Dedifferentiated amniotic fluid mesenchymal stem cell (primary cell): ENCODE data around the gene MAT1A.

Experiments
- DNase-seq: peaks from one replicate; pipeline ENCODE4 v3.0.0-alpha.2; 2016; ENCODE audit errors: extremely low spot score

MAT1A gene

DNA sequence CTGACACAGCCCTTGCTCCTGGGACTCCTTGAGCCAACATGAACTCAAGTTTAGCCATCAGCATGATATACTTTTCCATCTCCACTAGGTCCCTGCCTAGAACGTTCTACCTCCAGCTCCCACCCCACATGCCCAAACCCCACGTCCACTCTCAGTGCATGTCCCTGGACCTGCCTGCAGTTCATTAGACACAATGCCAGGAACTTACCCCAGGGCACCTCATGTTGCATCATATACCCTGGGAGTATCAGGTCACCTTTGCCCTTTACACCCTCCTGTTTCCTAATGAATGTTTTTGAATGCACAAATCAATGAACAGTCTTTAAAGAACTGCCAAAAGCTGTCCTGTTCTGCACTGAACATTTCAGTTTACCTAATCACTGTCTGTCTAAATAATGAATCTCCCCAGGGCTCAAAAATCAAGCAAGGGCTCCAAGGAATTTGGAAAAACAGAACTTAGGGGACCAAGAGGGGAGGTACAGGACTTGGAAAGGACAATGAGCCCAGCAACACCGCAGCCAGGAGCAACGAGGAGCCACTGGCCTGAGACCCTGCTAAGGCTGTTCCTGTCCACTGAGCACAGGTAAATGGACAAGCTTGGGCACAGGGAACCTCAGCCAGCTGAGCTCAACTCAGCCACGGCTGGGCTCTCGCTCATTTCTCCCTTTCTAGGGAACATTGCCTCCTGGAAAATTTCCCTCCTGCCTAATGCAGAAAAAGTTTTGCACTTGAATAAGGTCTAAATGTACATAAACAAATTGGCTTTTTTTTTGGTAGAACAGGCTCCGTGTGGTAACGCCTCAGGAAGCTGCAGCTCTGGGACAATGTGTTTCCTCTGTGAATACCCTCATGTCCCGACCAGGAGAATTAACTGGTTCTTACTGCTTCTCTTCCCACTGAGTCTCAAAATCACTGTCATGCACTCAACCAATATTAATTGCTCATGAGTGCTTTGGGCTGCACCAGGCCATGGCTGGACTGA is 7.4 kb downstream of the MAT1A start:
- no peak for DNase-seq

DNA sequence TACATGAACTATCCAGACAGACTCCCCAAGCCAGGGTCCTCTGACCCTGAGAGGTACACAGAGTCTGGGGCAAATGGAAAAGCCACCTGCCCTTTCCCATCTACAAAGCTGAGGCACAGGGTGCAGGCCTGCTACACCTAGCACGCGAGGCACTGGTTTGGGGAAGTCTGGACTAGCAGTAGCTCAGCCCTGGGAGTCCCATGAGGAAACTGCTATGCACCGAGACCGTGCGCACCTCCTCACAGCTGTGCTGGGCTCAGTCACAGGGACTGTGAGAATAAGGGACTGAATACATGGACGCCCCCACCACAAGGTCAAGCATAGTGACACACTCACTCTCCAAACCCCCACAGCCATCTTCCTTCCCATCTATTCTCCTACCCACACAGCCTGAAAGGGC is 8.2 kb downstream of the MAT1A start:
- DNase-seq = no peak

DNA sequence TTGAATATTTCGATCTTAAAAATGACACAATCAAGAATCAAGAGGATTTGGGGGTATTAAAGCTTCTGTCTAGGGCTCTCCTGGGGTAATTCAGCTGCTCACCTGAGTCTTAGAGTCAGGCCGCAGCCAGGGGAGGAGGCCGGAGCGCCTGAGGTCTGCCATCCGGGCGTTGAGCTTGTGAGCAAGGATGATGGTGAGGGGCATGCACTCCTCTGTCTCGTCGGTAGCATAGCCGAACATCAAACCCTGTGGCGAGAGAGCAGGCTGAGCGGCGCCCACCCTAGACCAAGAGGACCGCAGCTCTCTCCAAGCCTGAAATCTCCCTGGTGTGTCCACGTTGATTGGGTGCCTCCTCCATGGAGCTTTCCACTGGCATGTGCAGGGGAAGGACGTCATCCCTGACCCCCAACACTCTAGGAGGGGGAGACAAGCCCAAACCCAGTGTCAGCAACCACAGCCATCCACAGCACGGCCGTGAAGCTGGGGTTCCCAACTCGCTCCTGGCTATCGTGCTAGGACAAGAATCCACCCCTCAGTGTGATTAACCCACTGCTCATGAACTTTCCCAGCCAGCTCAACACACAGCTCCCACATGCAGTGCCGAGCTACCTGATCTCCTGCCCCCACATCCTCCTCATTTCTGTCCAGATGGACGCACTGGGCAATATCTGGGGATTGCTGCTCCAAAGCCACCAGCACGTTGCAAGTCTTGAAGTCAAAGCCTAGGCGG is 9.2 kb downstream of the MAT1A start:
- no peak for DNase-seq

DNA sequence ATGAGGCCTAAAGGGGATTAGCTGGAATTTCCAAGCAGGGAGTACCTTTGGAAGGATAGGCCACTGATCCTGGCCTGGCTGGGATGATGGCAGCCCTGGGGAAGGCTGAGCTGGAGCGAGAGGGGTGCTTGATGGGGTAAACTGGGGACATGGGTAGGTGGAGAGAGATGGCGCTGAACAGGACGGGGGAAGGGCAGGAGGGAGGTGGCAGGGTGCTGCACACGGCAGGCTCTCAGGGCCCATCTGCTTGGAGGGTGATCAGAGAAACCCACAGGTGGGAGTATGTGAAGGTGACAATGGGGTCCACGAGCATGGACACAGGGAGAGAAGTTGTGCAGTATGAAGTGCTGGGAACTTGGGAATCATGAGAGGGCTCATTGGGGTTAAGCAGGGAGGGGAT is 10.3 kb downstream of the MAT1A start:
- no peak for DNase-seq

DNA sequence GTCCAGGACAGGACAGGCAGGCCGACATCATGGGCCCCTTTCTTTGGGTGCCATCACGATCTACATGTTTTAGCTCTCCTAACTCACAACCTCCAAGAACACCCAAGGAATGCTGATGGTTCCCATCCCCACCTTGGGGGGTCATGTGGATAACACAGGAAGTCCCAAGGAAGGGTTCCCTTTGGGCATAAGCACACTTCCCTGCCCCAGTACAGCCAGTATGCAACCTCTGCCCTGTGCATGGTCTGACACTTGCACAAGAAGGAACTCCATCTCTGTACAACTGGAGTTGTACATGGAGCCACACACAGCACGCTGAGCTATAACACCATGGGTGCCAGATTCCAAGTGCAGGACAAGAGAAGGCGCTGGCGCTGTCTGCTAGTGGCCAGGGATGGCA is 11.0 kb downstream of the MAT1A start:
- no peak for DNase-seq

DNA sequence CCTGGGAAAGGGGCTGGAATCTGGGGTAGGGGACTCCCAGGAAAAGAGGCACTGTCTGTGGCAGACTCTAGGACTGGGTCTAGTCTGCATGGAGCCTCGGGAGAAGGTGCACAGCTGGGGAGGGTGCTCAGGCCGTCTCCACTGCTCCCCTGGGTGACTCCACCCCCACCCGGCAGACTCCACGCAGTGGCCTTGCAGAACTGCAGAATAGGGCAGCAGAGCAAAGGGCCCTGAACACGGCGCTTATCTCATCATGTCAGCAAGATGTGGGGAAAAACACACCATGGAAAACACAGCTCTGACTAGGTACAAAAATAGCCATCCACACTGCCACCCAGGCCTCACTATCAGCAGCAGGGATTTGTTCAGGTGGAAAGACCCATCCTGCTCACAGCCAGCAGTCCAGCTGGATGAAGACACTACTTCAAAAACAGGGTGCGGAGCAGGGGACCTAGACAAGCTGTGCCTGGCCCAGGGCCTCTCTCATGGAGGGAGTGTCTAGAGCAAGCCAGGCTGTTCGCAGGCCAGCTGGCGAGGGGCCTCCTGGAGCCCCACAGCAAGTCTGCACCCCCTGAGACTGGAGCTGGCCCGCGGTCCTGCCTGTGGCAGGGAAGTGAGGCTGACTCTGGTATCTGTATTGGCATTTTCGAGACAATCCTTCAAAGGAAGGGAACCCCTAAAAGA is 11.7 kb downstream of the MAT1A start:
- no peak for DNase-seq

DNA sequence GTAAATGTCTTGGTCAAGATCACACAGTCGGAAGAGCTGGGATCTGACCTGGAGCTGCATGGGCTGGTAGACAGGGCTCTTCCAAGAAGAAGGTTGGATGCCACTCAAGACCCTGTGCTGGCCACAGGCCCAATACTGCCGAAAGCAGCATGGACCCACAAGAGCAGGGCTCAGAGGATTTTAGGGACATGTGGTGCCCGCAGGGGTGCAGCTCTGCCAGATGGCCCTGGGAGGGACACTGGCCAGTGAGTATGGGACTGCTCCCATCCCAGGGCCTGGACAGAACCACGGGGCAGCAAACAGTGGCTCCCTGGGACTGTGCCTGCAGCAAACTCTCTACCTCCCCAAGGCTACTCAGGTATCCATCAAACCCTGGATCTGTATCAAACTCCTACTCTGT is 12.4 kb downstream of the MAT1A start:
- DNase-seq = no peak

DNA sequence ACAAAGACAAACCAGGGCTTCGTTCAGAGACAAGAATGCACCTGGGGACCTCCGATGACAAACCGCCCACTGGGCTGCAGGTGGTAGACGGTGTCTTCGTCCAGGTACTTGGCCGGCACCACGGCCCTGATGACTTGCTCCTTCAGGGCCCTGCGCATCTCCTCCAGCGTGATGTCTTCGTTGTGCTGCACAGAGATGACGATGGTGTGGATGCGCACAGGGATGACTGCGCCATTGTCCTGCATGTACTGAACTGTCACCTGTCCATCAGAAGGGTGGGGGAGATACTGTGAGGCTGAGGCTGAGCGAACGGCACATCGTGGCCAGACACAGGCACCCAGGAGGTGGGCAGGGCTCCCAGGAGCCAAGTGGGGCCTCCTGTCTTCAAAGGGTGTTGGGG is 13.1 kb downstream of the MAT1A start:
- DNase-seq = no peak

DNA sequence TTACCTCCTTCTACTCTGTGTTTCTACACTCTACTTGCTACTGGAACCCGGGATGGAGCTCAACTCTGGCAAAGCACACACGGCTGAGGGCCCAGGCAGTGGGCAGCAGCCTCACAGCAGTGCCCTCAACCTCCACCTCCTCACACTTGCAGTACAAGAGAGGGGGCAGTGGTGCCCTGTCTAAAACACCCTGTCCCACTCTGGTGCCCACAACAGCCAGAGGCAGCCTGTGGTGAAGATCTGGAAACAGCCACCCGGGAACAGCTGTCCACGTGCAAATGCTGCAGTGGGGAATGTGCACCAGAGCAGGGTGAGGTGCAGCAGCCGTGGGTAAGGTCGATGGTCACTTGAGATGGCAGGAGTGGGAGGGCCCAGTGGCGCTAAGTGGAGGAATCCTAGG is 13.7 kb downstream of the MAT1A start:
- DNase-seq = no peak

DNA sequence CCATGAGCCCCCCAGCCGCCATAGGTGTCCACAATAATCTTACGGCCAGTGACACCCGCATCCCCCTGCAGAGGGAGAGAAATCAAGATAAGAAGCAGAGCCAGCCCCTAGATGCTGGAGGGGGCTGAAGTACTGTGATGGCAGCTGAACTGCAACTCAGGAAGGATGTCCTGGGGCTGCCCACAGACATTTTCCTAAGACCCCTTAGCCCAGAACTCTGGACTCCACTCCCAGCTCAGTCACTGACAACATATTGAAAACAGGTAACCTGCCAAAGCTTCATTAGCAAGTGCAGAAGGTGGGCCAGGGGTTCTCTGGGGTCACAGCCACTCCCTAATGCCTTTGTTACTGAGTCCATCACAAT is 14.3 kb downstream of the MAT1A start:
- DNase-seq = no peak

DNA sequence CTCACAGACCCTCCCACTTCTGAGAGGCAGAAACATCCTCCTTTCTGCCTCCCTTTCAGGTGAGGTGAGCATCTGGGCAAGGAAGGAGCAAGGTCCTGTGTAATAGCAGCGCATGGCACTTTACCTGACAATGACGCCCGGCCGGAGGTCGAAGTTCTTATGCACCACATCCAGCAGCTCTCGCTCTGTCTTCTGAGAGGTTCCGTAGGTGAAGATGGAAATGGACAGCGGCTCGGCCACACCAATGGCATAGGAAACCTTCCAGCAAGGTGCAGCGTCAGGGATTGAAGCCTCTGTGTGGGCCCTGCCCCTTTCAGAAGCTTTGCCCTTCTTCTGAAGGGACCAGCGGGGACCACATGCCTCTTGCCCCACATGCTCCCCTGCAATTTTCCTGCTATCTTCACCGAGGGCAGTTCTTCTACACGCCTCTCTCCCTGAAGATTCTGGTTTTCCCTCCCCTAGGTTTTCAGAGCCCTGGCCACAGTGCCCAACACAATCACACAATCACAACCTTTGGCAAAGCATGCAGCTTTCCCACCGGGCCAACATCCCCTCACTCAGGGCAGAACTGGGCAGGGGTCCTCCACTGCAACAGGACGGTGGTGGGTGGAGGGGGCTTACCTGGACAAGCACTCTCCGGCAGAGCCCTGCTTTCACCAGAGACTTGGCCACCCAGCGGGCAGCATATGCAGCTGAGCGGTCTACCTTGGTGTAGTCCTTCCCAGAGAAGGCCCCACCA is 14.9 kb downstream of the MAT1A start:
- no peak for DNase-seq

DNA sequence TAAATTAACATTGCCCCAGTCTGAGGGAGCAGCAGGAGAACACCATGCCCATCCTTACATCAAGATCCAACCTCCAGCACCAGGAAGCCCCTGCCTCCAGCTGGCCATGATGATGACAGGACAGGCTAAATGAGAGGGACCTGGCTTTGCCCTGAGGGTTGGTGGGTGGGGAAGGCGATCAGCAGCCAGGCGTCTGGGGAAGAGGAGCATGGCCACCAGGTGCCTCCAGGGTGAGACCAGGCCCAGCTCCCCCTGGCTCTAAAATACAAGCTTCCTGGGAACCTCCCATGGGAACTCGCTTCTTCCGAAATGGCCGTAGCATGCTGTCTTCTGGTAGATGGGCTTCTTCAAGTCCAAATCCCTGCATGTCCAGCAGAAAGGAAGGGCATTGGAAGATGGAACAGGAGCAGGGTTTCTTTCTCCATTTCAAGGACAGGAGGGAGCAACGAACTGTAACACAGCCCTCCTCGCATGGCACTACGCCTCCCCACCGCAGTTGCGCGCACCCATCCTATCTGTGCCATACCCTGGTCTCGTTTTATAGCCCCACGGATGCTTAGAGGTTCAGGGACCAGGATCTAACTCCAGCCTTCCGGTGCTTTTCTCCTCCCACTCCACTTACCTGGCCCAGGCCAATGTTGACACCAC is 15.8 kb downstream of the MAT1A start:
- DNase-seq = no peak

DNA sequence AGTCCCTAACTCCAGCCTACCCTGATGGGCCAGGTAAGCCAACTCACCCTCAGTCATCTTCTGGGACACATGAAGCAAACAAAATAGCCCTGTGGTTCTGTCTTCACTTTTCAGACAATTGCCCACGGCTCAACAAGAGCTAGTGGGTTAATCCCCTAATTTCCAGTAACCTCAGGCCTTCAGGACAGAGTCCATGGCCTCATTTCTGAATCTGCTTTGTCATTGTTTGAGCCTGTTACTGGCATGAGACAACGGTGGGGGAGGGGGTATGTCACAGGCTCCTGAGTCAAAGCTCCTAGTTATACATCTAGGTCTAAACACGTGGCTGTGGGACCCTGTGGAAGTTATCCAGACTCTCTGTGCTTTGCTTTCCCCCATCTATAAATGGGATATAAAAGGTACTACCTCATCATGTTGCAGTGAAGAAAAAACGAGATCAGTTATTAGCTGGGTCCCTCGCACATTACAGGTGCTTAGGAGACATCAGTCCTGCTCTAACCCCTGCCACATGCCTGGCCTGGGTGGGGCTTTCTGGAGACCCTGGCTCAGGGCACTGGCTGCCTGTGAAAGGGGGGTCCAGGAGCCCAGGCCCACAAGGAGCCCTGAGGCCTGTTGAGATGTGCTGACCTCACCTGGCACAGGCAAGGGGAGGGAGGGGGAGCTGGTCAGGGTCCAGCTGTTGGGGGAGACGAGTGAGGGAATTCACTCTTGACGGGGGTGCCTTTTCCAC is 16.5 kb downstream of the MAT1A start:
- DNase-seq = no peak

DNA sequence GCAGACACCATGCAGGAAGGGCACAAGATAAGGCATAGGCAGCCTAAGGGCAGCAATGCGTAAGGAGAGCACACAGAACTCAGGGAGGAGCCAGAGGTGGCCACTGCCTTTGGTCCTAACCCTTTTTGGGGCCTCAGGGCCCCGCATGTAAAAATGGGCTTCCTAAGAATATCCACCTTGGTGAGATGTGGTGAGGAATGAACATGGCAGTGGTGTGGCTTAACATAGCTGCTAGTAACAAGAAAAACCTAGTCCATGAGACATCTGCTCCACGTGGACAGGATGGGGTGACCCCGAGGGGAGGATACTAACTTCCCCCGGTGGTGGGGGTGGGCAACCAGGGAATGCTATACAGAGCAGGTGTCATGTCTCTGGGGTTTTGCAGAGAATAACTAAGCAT is 18.0 kb downstream of the MAT1A start:
- no peak for DNase-seq

DNA sequence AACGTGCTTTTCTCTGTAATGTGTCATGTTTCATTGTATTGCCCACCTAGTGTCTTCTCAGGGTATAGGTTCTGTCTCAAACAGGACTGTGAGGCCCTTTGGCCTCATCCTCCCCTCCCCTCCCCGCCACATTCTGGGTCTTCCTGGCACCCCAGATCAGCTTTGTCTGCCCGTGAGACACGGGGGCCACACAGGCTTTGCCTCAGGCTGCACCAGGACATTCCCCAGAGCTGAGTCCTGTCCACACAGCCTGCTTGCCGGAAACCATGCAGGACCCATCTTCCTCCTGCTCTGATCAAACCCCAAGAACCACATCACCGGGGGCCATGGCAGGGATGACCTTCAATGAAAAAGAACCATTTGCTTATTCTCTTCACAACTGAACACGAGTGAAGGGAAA is 18.6 kb downstream of the MAT1A start:
- no peak for DNase-seq

DNA sequence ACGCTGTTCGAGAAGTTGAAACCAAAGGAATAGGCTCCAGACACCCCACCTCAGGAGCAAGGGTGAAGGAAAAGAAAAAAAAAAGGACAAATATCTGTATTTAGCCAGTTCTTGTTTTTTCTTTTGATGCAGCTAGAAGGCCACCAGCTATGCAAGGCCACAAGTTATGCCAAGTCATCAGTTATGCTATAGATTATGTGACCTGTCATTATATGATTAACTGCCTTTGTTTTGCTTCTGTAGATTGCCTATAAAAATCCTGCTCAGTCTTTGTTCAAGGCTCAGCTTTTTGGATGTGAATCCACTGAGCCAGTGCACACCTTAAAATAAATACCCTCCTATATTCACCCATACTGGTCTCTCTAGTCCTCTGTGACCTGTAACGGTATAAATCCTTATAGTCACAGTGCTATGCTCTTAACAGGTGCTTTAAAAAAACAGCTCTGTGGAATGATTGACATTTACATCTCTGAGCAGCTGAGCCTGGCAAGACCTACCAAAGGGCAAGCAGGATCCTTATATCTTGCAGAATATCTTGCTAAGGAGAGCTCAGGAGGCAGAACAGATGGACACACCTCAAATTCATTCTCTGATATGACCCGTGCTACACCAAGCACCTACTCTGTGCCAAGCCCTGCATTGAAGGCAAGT is 20.4 kb downstream of the MAT1A start:
- DNase-seq = no peak

DNA sequence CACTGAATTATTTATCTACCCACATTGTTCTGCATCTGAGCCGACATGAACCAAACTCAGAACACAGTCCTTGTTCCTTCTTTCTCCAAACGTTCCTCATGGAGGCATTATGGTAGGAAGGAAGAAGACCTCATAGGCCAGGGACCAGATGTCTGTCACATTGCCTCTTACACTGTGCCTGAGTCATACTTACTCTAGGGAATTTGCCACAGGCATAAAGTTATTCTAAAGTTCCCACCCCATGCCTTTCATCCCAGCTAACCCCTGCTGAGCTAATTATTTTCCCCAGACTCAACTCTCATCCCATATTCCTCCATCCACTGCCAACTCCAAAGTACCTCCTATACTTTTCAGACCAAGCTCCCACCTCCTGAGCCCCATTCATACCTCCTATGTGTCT is 21.2 kb downstream of the MAT1A start:
- no peak for DNase-seq

DNA sequence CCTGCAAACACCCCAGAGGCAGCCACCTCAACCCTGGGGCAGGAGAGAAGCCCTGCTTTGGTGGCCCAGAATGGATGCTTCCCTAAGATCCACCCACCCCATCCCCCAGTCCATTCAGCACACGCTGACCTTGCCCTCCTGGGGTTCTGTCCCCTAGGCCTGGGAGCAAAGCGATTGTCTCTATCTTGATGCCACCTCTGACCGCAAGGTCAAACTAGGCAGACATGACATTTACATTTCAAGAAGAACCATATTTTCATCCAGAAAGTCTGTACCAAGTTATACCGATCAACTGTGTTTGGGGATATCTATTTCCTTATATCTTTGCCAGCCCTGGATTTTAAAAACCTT is 23.0 kb downstream of the MAT1A start:
- DNase-seq = no peak

DNA sequence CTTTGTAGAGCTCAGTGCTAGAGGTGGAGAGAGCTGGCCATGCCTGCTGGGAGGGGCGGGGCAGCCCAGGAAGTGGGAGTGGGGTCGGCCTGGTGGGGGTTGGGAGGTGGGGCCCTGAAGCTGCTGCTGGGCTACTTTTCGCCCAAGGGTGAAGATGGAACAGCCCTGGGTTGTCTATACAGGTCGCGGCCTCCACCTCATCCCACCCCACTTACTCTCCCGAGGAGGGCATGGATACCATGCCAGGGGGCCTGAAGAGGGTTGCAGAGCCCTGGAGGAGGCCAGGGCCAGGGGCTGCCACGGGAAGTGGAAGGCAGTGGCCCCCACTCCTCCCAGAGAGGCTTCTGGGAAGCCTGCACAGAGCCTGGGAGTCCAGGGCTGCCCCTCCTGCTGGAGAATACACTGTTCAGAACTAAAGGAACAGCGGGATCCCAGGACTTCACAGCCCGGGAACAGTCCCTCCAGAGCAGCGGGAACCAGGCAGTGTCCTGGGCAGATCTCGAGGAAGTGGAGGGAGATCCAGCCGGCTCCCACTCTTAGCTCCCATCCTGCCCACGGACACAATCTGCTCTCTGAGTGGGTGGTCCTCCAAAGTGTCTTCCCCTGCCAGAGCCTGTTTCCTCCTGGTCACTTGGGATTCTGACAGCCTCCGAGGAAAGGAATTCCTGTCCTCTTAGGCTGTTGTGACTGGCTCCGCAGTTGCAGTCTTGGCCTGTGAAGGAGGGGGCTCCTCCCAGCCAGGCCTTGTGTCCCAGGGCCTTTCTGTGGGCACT is 23.5 kb downstream of the MAT1A start:
- DNase-seq = no peak
